Stimulated activated CD4-positive, alpha-beta T cell treated with anti-CD3 and anti-CD28 coated beads, Interleukin-15, amount 100 ng/mL, for 48 hours (primary cell): Measurements from ENCODE around the gene EXOSC7.
"Not testable (repeated sequence)": the region's sequence is repeated elsewhere in the genome, so short reads cannot be mapped to it uniquely, and the experiment has no call there.

Experiments
- DNase-seq, 2 donors: peaks; one replicate each; pipeline ENCODE4 v3.0.0-alpha.2; 2020; ENCODE audit warnings: low read depth in 2 of 2

Gene EXOSC7

DNA sequence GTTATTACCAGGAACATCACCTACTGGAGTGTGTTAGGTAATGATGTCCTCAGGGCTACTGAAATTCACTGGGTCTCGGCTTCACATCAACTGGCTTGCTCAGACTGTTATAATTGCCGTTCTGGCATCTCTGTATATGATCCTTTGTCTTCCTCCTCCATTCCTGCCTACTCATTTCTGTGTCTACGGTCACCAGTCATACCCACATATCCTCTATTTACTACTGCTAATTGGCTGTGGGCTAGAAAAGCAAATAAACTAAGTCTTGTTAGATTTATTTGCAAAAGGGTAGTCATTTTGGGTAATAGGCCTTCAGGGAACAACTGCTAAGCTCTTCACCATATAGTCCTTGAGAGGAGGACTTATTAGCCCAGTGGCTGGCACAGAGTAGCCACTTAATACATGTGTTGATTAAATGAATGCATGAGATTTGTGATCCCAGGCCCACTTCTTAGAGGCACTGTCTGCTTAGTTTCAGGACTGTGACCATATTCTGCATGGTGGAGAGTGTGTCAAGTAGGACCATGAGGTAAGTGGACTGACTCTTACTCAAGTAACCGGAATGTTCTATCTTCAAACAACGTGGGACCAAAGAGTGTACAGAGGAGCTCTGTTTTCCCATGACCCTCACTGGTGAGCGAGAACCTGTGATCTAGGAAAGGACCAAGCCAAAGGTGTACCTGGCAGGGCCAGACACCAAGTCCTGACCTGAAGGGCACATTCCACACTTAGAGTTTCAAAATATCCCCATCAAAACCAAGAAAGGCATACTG is 13.2 kb upstream of the EXOSC7 start:
- DNase-seq, result no peak

DNA sequence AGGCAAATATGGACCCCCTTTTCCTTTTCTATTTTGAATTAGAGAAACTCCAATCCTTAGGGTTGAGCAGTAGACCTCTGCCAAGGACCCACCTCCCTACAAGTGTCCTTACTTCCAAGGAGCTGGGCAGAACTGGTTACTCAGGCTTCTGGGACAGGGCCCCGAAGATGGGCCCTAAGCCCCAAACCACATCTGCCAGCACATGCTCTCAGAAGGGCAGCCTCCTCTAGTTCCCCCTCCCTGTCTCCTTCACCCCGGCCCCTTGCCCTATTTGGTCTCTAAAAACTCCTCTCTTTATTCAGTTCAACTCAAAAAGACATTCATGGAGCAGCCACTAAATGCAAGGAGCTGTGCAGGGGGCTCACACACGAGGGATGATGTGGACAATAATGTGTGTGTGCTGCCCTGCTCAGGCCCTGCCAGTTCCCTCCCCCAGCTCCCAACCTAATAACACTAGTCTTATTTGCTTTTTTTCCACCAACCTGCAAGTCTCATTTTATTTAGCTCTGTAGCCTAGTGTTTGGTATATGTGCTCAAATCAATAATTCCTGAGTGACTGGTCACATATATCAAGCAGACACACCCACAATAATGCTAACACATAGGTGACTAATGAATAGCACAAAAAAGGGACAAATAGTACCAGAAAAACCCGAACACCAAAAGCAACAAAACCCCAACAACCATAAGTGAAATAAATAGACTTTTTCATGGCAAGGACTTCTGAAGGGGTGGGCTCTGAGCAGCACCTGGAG is 12.3 kb upstream of the EXOSC7 start:
- DNase-seq, result no peak

DNA sequence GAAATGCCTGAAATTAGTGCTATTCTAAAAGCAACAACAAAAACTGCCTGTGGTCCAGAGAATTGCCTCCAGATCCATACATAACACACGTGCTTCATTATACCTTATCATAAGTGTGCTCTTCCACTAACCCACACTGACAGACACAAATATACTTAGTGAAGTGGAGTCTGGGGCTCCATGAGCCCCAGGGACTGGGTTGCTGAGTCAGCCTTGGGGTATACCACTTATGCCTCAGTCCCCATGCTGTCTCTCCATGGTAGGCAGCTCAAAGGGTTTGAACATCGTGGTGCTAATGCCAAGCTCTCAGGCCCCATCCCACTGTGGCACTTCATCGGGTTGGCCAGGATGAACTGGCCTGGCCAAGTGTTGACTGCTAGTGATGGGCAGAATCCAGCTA is 10.9 kb upstream of the EXOSC7 start:
- no peak for DNase-seq

DNA sequence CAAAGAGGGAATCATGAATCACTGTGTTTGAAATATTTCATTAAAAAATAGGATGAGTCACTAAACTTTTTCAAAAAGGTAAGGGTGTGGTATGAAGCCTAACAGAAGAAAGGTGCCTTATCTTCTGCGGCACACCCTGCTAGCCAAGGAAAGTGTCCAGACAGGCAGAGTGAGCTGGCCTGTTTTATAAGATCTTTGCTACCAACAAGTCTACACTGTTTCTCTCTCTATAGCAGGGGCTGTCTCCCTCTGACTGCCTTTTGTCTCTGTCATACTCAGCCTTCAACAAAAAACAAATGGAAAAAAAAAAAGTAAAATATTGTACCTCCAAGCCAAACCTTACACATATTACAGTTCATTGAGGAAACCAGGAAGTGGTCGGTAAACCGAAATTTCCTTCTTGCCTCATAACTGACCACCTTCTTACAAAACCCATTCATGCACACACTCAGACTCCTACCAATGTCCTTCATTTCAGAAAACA is 9.2 kb upstream of the EXOSC7 start:
- no peak for DNase-seq

DNA sequence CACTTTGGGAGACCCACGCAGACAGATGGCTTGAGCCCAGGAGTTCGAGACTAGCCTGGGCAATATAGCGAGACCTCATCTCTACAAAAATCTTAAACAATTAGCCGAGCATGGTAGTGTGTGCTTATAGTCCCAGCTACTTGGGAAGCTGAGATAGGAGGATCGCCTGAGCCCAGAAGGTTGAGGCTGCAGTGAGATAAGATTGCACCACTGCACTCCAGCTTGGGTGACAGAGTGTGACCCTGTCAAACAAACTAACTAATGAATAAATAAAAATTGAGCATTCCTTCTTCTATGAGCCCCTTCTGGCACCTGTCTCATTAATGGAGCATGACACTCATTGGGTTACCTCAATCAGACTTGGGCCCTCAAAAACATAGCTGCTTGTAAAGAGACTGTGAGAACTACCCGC is 7.6 kb upstream of the EXOSC7 start:
- DNase-seq, result no peak

DNA sequence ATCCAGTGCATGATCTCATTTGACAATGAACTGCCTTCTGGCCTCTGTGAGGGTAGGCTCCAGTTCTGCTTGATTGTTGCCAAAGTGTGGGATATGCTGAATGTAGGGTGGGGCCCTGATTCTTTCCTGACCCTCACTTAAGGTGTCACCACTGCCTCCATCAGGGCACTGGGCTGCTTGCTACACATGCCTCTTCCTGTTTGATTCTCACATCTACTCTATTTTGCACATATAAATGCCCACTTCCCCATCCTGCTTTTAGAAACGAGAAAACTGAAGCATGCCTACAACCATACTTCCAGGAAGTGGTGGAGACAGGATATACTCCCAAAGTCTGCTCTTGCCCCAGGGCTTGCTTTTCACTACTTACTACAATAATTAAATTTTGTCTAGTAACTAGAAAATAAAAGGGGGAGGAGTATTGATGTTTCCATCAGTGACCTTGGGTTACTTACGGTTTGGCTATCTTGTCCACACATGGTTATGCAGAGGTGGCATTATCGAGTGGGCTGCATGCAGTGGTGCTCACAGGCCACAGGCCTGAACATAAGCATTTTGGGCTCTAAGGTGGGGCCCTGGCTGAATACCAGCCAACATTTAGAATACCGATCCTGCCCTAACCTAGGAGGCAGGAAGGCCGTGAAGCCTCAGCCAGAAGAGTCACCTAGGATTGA is 6.8 kb upstream of the EXOSC7 start:
- no peak for DNase-seq

DNA sequence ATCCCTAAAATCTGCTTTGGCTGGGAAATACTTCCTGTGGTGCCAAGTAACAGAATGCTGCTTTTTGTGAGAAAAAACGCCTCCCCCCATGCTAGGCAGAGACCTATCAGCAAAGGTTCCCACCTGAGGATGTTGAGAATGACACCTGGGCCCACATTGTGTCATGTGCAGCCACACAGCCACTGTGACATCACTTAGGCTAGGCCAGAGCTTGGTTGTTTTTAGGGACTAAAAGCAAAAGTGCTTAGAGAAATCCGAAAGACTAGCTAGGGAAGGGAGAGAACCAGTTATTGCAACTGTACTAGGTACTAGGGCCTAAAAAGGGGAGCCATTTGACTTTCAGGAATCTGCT is 6.2 kb upstream of the EXOSC7 start:
- DNase-seq, result no peak

DNA sequence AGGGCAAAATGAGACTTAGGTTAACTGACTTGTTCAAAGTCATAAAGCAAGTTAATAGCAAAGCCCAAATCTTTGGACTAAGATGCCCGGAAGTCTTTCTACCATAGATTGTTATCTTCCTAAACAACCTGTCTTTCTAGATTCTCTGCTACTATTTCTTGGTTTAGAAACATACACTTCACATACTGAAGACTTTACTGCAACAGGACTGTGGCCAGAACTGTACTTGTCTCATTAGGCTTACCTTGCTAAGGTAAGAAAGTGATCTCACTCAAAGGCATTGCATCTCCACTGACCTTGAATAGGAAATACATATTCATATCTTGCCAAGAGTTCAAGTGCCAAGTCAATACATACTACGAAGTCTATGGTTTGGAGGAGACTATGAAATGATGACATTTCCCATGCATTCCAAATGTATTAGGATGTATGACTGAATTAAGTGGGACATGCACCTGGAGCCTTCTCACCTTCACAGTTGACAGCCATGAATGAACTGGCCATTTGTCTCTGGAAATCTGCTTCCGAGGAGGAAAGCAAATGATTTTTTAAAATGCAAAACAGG is 5.0 kb upstream of the EXOSC7 start:
- no peak for DNase-seq

DNA sequence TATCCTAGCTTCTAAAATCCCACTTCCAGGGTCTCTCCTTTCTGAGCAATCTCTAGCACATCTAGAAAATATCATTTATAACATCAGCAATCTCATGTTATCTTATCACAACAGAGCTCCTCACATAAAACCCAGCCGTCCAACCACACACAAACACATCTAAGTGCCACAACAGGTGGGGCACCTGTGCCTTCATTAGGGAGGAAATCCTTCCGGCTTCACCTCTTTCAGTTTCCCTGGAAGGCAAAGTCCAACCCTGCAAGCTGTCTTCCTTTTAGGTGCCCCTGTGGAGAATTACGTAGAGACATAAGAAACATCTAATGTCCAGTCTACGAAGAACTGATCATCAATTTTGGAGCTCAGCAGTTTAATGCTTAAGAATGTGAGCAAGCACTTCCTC is 1.6 kb upstream of the EXOSC7 start:
- no peak for DNase-seq

DNA sequence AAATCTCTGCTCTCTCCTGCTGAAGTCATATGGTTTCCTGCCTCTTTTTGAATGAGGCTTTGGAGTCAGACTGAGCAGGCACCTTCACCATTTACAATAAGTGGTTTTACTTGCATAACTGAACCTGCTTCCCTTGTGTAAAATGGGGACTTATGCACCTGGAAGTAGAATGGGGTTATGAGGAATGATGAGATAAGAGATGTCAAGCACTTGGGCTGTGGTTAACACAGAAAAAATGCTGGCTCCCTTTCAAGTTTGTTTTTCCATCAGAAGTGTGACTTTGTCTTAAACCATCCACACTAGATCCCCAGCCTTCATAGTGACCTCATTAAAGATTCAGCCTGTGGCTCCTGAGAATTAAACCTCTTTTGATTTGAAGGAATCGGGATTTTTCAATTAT is 5.2 kb downstream of the EXOSC7 start:
- no peak for DNase-seq

DNA sequence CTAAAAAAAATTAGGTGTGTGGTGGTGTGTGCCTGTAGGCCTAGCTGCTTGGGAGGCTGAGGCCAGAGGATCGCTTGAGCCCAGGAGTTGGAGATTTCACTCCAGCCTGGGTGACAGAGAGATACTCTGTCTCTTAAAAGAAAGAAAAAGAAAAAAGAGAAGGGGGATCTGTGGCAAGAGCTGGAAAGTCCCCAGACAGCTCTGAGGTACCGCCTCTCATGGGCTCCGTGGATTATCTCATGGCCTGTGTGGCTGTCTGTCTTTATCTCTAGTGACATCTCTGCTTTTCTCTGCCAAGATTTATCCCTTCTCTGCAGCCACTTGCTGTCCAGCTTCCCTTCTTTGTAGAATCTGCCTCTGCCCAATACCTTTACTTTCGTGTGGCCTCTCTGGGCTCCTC is 5.7 kb downstream of the EXOSC7 start:
- no peak for DNase-seq

DNA sequence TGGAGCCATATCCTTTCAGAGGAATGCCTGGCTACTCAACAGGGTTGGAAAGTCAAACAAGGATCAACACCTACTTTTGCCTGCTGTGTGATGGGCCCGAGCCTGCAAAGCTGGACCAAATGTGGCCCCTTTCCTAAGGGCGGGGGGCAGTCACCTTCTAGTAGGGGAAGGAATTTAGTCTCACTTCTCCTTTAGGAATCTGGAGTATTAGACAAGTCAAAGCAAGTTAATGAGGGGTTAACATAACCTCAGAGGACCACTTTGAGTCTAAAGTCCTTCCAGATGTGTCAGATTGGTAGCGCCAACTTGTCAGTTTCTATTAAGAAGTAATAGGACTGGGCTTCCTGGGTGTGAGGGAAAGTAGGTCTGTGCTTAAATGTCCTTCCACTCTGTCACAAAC is 6.8 kb downstream of the EXOSC7 start:
- DNase-seq, result no peak

DNA sequence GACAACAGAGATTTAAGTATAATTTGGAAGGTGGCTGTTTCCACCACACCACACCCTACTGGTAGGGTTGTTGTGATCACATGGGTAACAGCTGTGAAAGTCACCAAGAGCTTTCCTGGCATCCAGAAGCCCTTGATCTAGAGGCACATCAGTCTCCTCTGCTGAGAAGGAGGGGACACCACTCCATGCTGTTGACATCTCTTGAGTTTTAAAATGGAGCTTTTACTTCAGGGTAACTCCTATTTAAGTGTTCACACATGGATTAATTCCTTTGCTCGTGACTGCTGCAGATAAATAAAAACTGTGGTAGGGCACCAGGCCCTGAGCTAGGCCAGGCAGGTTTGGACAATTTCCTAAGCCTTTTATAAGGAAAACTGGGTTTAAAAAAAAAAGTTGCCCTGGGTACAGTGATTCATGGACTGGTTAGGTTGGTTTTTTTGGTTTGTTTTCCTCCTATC is 7.5 kb downstream of the EXOSC7 start:
- no peak for DNase-seq

DNA sequence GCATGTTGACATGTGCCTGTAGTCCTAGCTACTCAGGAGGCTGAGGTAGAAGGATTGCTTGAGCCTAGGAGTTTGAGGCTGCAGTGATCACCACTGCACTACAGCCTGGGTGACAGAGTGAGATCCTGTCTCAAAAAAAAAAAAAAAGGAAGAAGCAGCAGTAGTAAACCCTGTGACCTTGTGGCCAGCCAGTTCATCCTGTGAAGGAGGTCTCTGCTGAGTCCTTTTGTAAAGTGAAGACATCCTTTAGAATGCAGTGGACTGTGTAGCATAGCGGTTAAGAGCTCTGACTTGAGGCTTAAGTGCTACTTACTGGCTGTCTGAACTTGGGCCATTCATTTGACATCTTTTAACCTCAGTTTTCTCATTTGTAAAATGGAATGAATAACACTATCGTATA is 8.3 kb downstream of the EXOSC7 start:
- DNase-seq, result no peak

DNA sequence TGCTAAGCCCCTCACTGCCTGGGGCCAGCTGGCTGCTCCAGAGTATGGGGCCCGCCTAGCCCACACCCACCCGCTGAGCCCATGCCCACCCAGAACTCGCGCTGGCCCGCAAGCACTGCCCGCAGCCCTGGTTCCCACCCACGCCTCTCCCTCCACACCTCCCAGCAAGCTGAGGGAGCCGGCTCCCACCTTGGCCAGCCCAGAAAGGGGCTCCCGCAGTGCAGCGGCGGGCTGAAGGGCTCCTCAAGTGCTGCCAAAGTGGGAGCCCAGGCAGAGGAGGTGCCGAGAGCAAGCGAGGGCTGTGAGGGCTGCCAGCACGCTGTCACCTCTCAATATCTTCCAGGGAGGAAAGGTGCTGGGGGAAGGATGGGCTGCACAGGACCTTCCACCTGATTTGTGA is 10.3 kb downstream of the EXOSC7 start:
- DNase-seq, result not testable (repeated sequence)

DNA sequence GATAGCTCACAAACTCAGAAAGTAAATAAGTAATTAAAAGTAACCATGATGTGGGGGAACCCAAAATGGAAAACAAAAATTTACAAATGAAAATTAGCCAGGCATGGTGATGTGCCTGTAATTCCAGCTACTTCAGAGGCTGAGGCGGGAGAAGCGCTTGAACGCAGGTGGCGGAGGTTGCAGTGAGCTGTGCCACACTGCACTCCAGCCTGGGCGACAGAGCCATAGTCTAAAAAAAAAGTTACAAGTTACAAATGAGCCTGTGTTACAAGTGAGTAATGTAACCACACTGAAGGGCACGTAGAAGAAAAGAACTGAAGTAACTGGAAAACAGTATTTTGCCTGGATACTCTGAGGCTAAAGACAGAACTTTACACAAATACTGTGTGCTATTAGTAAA is 11.3 kb downstream of the EXOSC7 start:
- DNase-seq, result no peak

DNA sequence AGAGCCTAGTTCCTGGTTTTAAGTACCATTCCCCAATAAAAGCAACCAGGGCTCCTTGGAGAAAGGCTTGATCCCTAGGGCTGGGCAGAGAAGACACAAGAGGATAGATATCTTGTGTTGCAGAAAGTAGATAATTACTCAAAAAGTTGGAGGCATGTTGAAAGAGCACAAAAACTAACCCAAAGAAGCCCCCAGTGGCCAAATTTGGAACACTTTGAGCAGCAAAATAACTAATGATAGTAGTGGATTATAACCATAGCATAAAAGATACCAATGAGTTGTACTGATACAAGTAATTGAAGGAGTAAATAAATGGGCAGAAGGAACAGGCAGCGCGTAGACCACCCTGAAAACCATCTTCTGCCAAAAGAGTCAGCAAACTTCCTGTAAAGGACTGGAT is 12.0 kb downstream of the EXOSC7 start:
- DNase-seq, result no peak

DNA sequence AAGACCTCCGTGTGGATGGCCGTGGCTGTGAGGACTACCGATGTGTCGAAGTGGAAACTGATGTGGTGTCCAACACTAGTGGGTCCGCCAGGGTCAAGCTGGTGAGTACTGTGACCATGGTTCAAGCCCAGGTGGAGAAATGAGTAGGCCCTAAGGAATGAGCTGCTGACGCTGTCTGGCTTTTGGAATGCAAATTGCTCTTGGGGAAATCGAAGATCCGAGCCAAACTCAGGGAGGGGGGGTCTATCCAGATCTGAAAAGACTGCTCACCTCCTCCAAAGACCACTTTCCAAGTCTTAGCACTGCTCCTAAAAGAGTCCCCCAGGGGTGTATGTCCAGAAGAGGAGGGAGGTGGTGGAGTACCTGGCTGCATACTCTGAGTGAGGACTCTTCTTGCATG is 13.1 kb downstream of the EXOSC7 start:
- no peak for DNase-seq

DNA sequence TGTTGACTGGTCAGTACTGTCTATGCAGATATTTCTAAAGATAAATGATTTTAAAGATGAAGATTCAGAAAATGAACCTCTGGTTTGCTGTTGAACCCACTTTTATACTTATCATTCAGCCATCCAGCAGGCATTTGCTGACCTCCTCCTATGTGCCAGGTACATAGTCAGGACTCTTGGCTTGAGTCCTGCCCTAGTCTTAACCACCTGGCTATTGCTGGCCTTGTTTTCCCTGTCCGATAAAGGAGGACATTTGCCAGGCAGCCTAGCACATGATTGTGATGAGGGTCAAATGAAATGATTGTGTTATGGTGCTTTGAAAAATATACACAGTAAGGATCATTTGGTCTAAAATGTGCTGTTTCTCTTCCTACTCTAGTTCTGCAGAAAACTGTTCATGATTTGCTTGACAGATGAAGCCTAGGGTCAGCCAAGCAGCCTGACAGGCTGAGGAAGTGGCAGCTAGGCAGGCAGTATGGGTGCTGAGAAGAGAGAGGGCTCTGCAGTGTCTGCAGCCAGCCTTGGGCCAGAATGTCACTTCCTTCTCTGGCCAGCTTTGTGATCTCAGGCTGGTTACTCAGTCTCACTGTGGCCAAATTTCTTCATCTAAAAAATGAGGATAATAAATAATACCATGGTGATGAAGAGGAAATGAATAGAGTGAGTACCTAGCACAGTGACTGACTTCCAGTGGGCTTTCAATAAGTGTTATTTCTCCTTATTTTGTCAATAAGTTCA is 13.8 kb downstream of the EXOSC7 start:
- no peak for DNase-seq

DNA sequence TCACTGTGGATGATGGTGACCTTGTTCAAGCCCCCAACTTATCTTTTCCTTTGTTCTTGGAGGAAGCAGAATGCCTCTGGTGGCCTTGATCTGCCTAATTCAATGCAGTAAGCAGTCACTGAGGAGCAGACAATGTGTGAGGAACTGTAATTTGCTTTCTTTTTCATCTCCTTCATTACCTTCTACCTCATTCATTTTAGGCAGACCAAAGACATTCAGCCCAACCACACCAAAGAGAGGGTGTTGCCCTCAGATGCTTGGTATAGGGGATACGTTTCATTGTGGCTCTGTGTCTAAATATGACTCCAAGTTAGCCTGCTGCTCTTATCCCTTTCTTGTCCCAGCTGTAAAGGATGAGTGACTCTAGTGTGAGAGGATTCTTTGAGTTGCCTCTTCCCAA is 15.3 kb downstream of the EXOSC7 start:
- no peak for DNase-seq

DNA sequence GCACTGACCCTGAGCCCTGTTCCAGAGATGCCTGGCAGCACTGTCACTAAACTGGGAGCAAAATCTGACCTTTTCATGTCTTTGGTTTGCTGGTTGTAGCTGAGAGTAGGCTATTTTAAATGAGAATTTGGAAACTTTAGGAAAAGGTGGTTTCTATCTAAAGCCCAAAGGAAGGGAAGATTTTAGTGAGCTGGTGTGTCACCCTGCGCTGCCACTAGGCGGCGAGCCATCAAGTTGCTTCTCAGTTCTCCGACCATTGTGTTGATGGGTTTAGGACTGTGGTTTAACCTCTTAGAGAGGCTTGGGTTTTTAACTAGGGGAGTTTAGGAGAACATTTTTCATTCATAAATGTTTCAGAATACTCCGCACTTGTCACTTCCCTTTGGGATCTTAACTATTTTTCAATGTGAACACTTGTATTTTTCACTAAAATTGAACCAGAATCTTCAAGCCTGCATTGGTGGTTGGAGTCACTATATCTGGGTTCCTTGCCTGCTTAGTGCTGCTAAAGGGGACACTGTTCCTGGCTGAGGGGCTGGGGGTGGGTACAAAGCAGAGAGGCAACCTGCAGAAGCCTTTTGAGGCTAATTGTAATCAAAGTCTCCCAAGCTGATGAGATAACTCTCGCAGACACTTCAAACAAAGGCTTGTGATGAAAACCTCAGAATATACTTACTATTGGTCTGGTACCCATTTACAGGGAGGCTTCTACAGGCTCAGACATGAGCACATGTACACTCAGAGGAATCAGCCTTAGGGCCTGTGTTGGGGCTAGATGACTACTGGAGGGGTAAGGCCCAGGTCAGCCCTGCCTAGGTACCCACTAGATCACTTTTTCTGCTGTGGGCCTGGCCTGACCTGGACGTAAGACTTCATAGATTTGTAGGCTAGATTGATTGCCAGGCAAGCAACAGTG is 16.8 kb downstream of the EXOSC7 start:
- no peak for DNase-seq
